Bronchial epithelial cell (primary cell): ENCODE data around the gene CFAP45. TPM values are rescaled to one million over a fixed set of nuclear protein-coding genes. Genes with fewer than 3 reads are reported as not detected.
A peak's percentile ranks its signal among the peaks of the same experiment; 100 is the strongest.

ENCODE experiments used
- DNase-seq: peaks from one replicate; pipeline ENCODE4 v3.0.0-alpha.2; 2010; ENCODE audit warnings: low read depth
- FAIRE-seq: peaks from 2 replicates; lab custom pipeline; 2011; peaks lifted over from hg19 to GRCh38; lab: Jason Lieb, UNC
- H3K27me3 ChIP-seq: 2 replicates; pipeline ENCODE4 v1.5.1; 2011; ENCODE audit warnings: low read length; ENCODE audit not compliant: control insufficient read depth, insufficient read depth
- H3K36me3 ChIP-seq: 2 replicates; pipeline ENCODE4 v1.5.1; 2011; ENCODE audit warnings: low read length; ENCODE audit not compliant: control insufficient read depth, insufficient read depth
- H3K4me3 ChIP-seq: 2 replicates; pipeline ENCODE4 v1.5.1; 2011; ENCODE audit warnings: mild to moderate bottlenecking, low read depth, low read length, control low read depth
- CTCF ChIP-seq: IDR thresholded peaks from 2 replicates; pipeline ENCODE4 v1.5.1; 2011; ENCODE audit warnings: mild to moderate bottlenecking, moderate library complexity, low read length, control low read depth, inconsistent platforms; ENCODE audit not compliant: insufficient read depth, severe bottlenecking
- total RNA-seq: library from RNA; depleted of rRNA; stranded (reverse); fragments of >200 nt; gene quantifications from 2 replicates; pipeline ENCODE4 v1.2.1, GENCODE V29; 2014

Gene CFAP45
- total RNA-seq, 1 donor from 2014 or later, result 0.53 TPM

- no peak for FAIRE-seq
- peaks cover 10% of the 10 kb centered on the region for H3K36me3 ChIP-seq
- no peak for DNase-seq
- no peak for TF ChIP-seq CTCF
- no peak overlapping the region for H3K4me3 ChIP-seq
- no peaks in the 10 kb centered on the region for H3K27me3 ChIP-seq
Observed at GRCh38 chr1:159941141-159941540, 41.2 kb upstream of the CFAP45 start.

GRCh38 chr1:159940006-159940620 is 40.1 kb upstream of the CFAP45 start:
- no peaks in the 10 kb centered on the region for H3K27me3 ChIP-seq
- FAIRE-seq (no peak), DNase-seq (no peak)
- H3K36me3 ChIP-seq, result peaks cover 13% of the 10 kb centered on the region
- no peak overlapping the region for H3K4me3 ChIP-seq
- TF ChIP-seq CTCF, result no peak

GRCh38 chr1:159939678-159940002 is 39.7 kb upstream of the CFAP45 start:
- TF ChIP-seq CTCF, result no peak
- FAIRE-seq (no peak), DNase-seq (peak; percentile 53)
- Histone ChIP-seq H3K27me3 (no peaks in the 10 kb centered on the region), H3K4me3 (no peak overlapping the region), H3K36me3 (peaks cover 13% of the 10 kb centered on the region)

- FAIRE-seq (peak; percentile 70), DNase-seq (no peak)
- TF ChIP-seq CTCF, result no peak
- no peak overlapping the region for H3K4me3 ChIP-seq
- peaks cover 17% of the 10 kb centered on the region for H3K36me3 ChIP-seq
- H3K27me3 ChIP-seq, result no peaks in the 10 kb centered on the region
Observed at GRCh38 chr1:159938905-159939677, 39.1 kb upstream of the CFAP45 start.

GRCh38 chr1:159938211-159938852 is 38.4 kb upstream of the CFAP45 start:
- no peak for FAIRE-seq
- DNase-seq, result no peak
- TF ChIP-seq CTCF, result no peak
- Histone ChIP-seq H3K27me3 (no peaks in the 10 kb centered on the region), H3K4me3 (no peak overlapping the region), H3K36me3 (peaks cover 17% of the 10 kb centered on the region)
